Panc1 (cell line): Measurements from ENCODE around the gene NKAIN2. TPM values are rescaled to one million over a fixed set of nuclear protein-coding genes. Genes with fewer than 3 reads are reported as not detected.
A peak's percentile ranks its signal among the peaks of the same experiment; 100 is the strongest.

ENCODE experiments used
- ATAC-seq: fragments of 200-7000 bp; cut with Tn5 transposase; 2 replicates; pipeline ENCODE4 v1.9.1; 2020; ENCODE audit warnings: mild to moderate bottlenecking, moderate library complexity
- BruUV-seq: library from RNA; stranded (reverse); fragments of 400-500 nt; replicated peaks from 2 replicates; lab custom pipeline; 2021; lab: Mats Ljungman, UMichigan
- CTCF ChIA-PET: fragments of 300-600 bp; sonication (Branson Sonifier 250); formaldehyde crosslinking; loops from one replicate; lab custom pipeline; 2022; ENCODE audit warnings: antibody characterized with exemption; lab: Charles Lee
- POLR2A ChIA-PET: fragments of 300-600 bp; sonication (Branson Sonifier 250); formaldehyde crosslinking; loops from one replicate; lab custom pipeline; 2022; ENCODE audit warnings: antibody characterized with exemption; lab: Charles Lee
- DNase-seq: peaks from one replicate; pipeline ENCODE4 v3.0.0-alpha.2; 2010; ENCODE audit warnings: low read depth, low spot score
- H3K27ac ChIP-seq: 2 replicates; pipeline ENCODE4 v1.5.1; 2011; ENCODE audit warnings: mild to moderate bottlenecking, low read length, inconsistent platforms
- H3K27me3 ChIP-seq: fragments of 200-500 bp; sonication (Bioruptor generic); 2 replicates; pipeline ENCODE4 v1.6.0; 2014; ENCODE audit warnings: low read length, inconsistent platforms; ENCODE audit not compliant: control insufficient read depth, insufficient read depth
- H3K36me3 ChIP-seq: fragments of 200-500 bp; sonication (Bioruptor generic); 2 replicates; pipeline ENCODE4 v1.5.1; 2014; ENCODE audit warnings: inconsistent platforms, mild to moderate bottlenecking, low read length, moderate library complexity; ENCODE audit not compliant: control insufficient read depth, insufficient read depth
- H3K4me1 ChIP-seq: 2 replicates; pipeline ENCODE4 v1.5.1; 2011; ENCODE audit warnings: inconsistent platforms, mild to moderate bottlenecking, low read length, moderate library complexity; ENCODE audit not compliant: control insufficient read depth, insufficient read depth
- H3K4me3 ChIP-seq, 2 experiments: 2 replicates each; pipeline ENCODE4 v1.5.1; 2011 to 2012; ENCODE audit warnings: low read depth in 2 of 2, low read length in 2 of 2, mild to moderate bottlenecking in 2 of 2, inconsistent platforms in 1 of 2, moderate library complexity in 1 of 2
- H3K9me3 ChIP-seq: fragments of 200-500 bp; sonication (Bioruptor generic); 2 replicates; pipeline ENCODE4 v1.5.1; 2014; ENCODE audit warnings: low read depth, mild to moderate bottlenecking, inconsistent platforms, low read length, moderate library complexity; ENCODE audit not compliant: control insufficient read depth, insufficient read depth
- POLR2AphosphoS5 ChIP-seq: IDR thresholded peaks from 2 replicates; pipeline ENCODE4 v1.6.1; 2012; ENCODE audit warnings: mild to moderate bottlenecking, low read depth, low read length, moderate library complexity
- REST ChIP-seq, 2 experiments: IDR thresholded peaks; 2 replicates each; pipeline ENCODE4 v1.6.1; 2011 to 2012; ENCODE audit warnings: low read depth in 2 of 2, control low read depth in 1 of 2, low read length in 1 of 2, mild to moderate bottlenecking in 1 of 2, moderate library complexity in 1 of 2; ENCODE audit not compliant: insufficient read depth in 1 of 2
- SIN3A ChIP-seq: IDR thresholded peaks from 2 replicates; pipeline ENCODE4 v1.6.1; 2012; ENCODE audit warnings: low read depth, mild to moderate bottlenecking, low read length, moderate library complexity, borderline replicate concordance; ENCODE audit not compliant: insufficient read depth
- TCF7L2 ChIP-seq: IDR thresholded peaks from 2 replicates; pipeline ENCODE4 v1.6.1; 2011; ENCODE audit warnings: mild to moderate bottlenecking, low read depth, low read length, inconsistent platforms
- in situ Hi-C: cut with HindIII; loops from 2 replicates; pipeline ENCODE4 v1.10.0; 2016; ENCODE audit warnings: low sequenced_read_pairs, low pct_unique_long_range_greater_than_20kb
- intact Hi-C: fragments of 100-400 bp; cut with micrococcal nuclease; formaldehyde crosslinking; loops from one replicate; pipeline ENCODE4 v1.10.0; 2022; ENCODE audit not compliant: unreplicated experiment
- total RNA-seq: library from RNA; stranded (reverse); gene quantifications from one replicate; pipeline ENCODE4 v1.2.1, GENCODE V29; 2021; ENCODE audit not compliant: unreplicated experiment
- TF ChIP-seq, protein P1 (sequence below): fragments of 450-650 bp; IDR thresholded peaks from 2 replicates; pipeline ENCODE4 v1.5.1; 2017; ENCODE audit warnings: mild to moderate bottlenecking

The NKAIN2 gene
- total RNA-seq, 1 experiment from 2014 or later: 2.6 TPM

GRCh38 chr6:123808556-123808955 is 4.9 kb downstream of the NKAIN2 start:
- no peak for DNase-seq
- in situ Hi-C loops (no loop called here), intact Hi-C loops (loop anchor here (10.0 kb wide), 1 partner anchor 1046 kb away; no protein-coding TSS in a partner anchor)
- H3K27me3 ChIP-seq: no peaks in the 10 kb centered on the region
- ATAC-seq: no peak
- ChIA-PET CTCF (no interaction called here), POLR2A (no interaction called here)
- no peaks in the 10 kb centered on the region for H3K9me3 ChIP-seq
- no peaks in the 10 kb centered on the region for H3K36me3 ChIP-seq
- no peak for TF ChIP-seq TCF7L2
- TF ChIP-seq, protein P1, sequence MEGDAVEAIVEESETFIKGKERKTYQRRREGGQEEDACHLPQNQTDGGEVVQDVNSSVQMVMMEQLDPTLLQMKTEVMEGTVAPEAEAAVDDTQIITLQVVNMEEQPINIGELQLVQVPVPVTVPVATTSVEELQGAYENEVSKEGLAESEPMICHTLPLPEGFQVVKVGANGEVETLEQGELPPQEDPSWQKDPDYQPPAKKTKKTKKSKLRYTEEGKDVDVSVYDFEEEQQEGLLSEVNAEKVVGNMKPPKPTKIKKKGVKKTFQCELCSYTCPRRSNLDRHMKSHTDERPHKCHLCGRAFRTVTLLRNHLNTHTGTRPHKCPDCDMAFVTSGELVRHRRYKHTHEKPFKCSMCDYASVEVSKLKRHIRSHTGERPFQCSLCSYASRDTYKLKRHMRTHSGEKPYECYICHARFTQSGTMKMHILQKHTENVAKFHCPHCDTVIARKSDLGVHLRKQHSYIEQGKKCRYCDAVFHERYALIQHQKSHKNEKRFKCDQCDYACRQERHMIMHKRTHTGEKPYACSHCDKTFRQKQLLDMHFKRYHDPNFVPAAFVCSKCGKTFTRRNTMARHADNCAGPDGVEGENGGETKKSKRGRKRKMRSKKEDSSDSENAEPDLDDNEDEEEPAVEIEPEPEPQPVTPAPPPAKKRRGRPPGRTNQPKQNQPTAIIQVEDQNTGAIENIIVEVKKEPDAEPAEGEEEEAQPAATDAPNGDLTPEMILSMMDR: no peak
- no peak for TF ChIP-seq POLR2AphosphoS5
- no peak for TF ChIP-seq REST (IDR thresholded peaks at IDR 0.05; ENCODE audit: insufficient read depth in 1 of 2, low read depth in 2 of 2, low read length in 1 of 2)
- TF ChIP-seq SIN3A: no peak
- peaks cover 41% of the 10 kb centered on the region for H3K4me1 ChIP-seq
- BruUV-seq: no TSS peak
- H3K27ac ChIP-seq: peak overlapping the region; percentile 55; the same call in 1 of the 2 replicates
- H3K4me3 ChIP-seq: no peak overlapping the region

GRCh38 chr6:123810214-123810613 is 6.5 kb downstream of the NKAIN2 start:
- POLR2A ChIA-PET: interaction anchor here (0.6 kb wide), 1 partner anchor 680 kb away, joined by 11 read pairs; no protein-coding TSS in a partner anchor
- H3K4me1 ChIP-seq: peaks cover 34% of the 10 kb centered on the region
- in situ Hi-C loops: no loop called here

More at GRCh38 chr6:123810214-123810613, 6.5 kb downstream of the NKAIN2 start:
- DNase-seq (no peak), ATAC-seq (no peak)
- intact Hi-C loops: no loop called here
- TF ChIP-seq SIN3A (no peak), TCF7L2 (no peak), POLR2AphosphoS5 (no peak), REST (IDR thresholded peaks at IDR 0.05; ENCODE audit: insufficient read depth in 1 of 2, low read depth in 2 of 2, low read length in 1 of 2) (no peak)
- TF ChIP-seq, protein P1: no peak
- H3K36me3 ChIP-seq: no peaks in the 10 kb centered on the region
- CTCF ChIA-PET: no interaction called here
- H3K4me3 ChIP-seq: no peak overlapping the region
- no peaks in the 10 kb centered on the region for H3K27me3 ChIP-seq
- peak overlapping the region; percentile 35; the same call in 1 of the 2 replicates for H3K27ac ChIP-seq
- no TSS peak for BruUV-seq
- H3K9me3 ChIP-seq: no peaks in the 10 kb centered on the region
